NK-92 treated with Interleukin-12 subunit alpha and Interleukin-12 subunit beta, amount 100 ng/mL, for 24 hours (cell line): Measurements from ENCODE around the gene KRT81.
"Not testable (repeated sequence)": the region's sequence is repeated elsewhere in the genome, so short reads cannot be mapped to it uniquely, and the experiment has no call there.

ENCODE experiments used
- DNase-seq: peaks from one replicate; lab custom pipeline; 2025; lab: John Stamatoyannopoulos, UW

KRT81 gene

DNA sequence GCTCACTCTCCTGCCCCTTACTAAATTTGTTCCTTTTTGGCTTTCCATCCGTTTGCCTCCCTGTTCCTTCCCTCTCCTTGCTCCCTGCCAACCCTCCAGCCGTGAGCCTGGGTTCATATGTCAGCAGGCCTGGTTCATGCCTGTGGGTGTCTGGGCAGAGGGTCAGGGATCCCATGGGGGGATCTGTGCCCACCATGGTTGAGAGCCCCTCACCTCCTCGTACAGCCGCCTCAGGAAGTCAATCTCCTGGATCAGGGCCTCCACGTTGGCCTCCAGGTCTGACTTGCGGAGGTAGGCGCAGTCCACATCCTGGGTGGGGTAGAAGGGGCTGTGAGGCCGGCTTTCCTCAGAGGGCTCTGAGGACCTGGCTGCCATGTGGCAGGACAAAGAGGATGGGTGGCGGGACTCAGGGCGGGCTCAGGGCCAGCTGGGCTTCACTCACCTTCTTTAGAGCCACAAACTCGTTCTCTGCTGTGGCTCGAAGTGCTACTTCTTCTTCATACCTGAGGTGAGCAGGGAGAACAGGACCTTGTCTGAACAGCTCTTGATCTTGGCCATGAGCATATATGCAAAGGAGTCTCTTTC is 26.2 kb upstream of the KRT81 start:
- DNase-seq: no peak

GRCh38 chr12:52316701-52317100 is 25.4 kb upstream of the KRT81 start:
- DNase-seq: no peak

- no peak for DNase-seq
Observed at GRCh38 chr12:52316290-52316689, 25.0 kb upstream of the KRT81 start.

- peak; percentile 24 for DNase-seq
Observed at GRCh38 chr12:52315721-52316120, 24.4 kb upstream of the KRT81 start.

- no peak for DNase-seq
Observed at GRCh38 chr12:52314511-52314910, 23.2 kb upstream of the KRT81 start.

DNA sequence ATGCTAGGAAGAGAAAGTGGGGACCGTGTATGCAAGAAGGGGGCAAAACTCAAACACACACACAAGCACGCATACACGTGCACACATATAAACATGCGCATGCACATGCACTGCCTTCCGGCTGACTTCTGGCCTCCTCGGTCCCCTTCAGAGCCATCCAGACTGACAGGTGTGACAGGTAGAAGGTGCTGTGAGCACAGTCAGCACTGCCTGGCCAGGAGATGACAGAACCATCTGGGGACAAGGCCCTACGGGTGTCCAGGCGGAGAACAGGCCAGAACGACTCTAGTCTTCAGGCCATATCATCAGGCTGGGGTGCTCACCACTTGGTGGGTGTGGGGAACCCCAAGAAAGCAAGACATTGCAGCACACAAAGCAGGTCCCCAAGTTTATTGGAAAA is 22.6 kb upstream of the KRT81 start:
- DNase-seq: no peak

DNA sequence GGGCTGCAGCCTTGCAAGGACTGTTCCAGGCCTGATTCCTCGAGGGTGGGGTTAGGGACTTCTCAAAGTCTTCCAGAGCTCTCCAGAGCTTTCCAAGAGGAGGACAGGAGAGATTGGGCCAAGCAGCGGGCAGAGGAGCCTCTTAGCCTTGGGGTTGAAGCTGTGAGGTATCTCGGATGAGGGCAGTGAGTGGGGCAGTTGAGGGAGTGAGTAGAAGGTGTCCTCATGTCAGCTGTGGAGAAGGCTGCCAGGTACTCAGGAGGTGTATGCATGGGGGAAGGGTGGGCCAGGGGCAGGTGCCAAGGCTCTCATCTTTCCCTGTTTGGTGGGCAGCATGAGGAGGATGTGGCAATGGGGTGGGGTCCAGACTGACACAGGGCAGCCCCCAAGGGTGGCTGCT is 22.1 kb upstream of the KRT81 start:
- no peak for DNase-seq

- DNase-seq: no peak
Observed at GRCh38 chr12:52312086-52312485, 20.8 kb upstream of the KRT81 start.

GRCh38 chr12:52311285-52311648 is 19.9 kb upstream of the KRT81 start:
- no peak for DNase-seq

GRCh38 chr12:52310622-52311284 is 19.4 kb upstream of the KRT81 start:
- no peak for DNase-seq

DNA sequence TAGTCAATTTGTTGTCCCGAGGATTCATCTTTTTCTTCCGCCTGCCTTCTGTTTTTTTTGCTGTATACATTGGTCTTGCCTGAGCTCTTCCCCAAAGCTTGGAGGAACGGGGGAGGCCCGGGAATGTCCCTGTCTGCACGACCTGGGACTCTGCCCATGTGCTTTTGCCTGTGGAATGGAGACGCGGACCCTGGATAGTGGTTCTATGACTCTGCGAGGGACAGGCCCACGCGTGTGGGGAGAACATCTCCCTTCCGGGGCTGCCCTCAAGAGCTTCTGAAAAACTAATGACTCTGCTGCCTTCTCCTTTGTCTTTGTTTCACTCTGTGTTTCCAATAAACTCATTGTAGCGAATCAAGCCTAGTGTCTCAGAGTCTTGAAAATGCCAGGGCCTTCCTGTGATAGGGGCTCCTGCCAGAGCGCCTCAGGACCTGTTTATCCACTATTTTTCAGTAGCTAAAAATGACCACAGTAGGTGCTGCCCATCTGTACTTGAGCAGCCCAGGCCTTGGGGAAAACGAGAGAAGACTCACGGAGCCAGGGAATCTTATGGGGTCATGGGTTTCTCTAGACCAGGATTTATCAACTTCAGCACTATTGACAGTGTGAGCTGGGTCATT is 17.6 kb upstream of the KRT81 start:
- no peak for DNase-seq

DNA sequence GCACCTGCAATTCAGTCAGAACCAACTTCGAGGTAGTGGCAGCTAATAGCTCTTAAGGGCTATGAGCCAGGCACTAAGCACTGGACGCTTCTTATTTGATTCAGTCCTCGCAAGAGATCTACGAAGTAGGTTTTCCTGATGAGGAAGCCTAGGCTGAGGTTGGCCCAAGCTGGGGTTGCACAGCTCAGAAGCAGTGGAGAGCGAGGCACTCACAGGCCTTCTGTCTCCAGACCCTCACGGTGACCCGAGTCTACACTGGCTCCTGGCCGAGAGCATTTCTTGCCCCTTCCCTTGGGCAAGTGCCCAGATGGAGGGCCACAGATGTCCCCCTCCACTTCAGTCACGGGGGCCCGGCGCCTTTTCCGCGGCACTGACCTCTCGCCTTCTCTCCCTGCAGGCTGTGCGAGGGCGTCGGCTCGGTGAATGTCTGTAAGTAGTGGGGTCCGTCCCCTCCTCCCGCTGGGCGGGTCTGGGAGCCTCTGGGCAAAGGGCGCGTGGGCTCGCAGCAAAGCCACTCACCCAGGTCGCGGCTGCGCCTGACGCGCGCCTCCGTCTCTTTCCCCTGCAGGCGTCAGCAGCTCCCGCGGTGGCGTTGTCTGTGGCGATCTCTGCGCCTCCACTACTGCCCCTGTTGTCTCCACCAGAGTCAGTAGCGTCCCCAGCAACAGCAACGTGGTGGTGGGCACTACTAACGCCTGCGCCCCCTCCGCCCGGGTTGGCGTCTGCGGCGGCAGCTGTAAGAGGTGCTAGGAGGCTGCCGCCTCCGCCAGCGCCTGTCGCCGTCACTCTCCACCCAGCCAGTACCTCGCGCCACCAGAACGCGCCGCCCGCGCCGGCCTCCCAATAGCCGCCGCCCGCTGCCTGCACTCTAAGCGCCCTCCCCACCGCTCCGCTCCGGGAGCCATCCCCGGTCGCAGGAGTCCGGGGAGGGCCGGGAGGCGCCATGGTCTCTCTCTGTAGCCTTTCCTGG is 16.8 kb upstream of the KRT81 start:
- DNase-seq: peak; percentile 46

GRCh38 chr12:52306731-52307130 is 15.4 kb upstream of the KRT81 start:
- no peak for DNase-seq

DNA sequence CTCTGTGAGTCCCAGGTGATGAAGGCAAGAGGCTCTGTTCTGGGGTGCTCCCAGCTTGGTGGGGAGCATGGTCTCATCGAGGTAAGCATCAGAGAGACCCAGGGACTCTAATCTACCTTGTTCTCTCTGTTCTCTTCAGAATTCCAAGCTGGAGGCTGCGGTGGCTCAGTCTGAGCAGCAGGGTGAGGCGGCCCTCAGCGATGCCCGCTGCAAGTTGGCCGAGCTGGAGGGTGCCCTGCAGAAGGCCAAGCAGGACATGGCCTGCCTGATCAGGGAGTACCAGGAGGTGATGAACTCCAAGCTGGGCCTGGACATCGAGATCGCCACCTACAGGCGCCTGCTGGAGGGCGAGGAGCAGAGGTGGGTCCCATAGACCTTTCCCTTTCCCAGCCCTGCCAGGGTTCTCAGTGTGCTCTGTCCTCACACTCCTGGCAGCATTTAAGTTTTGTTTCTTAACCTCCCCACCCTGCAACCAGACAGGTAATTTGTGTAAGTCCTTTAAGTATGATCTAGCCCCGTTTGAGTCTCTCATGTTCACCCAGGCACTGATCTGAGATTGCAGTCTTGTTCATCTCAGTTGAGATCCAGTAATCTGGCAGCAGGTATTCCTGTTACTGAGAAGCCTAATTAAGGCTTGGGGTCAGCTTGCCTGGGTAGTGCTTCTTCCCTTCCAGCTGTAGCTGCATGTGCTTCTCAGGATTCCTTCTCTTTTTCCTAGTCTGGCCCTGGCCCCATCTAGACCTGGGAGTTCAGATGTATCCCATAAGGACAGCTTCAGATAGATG is 14.8 kb upstream of the KRT81 start:
- DNase-seq: no peak

GRCh38 chr12:52304941-52305411 is 13.6 kb upstream of the KRT81 start:
- peak; percentile 70 for DNase-seq

DNA sequence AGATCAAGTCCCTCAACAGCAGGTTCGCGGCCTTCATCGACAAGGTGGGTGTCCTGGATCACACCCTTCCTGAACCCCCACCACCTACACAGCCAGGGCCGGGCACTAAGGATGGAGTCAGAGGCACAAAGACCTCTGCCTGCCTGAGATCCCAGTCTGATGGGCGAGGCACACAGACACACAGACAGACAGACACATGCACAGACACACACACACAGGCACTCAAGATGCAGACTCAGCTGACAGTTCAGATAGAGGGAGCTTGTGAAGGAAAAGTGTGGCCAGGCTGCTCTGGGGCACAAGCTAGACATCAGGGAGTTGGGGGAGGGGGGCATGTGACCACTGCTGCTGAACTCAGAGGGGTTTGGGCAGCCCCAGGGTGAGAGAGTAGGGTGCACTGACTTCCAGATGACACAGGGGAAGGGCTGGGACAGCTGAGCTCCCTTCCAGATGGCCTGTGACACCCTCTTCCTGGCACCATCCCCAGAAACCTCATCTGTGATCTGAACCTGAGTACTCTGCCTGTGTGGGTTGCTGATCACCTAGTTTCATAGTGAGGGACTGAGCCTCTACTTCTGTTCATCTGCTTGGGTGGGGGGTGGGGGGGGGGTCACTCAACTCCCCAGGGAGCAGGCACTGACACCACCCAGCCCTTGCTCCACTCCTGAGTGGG is 11.0 kb upstream of the KRT81 start:
- not testable (repeated sequence) for DNase-seq

DNA sequence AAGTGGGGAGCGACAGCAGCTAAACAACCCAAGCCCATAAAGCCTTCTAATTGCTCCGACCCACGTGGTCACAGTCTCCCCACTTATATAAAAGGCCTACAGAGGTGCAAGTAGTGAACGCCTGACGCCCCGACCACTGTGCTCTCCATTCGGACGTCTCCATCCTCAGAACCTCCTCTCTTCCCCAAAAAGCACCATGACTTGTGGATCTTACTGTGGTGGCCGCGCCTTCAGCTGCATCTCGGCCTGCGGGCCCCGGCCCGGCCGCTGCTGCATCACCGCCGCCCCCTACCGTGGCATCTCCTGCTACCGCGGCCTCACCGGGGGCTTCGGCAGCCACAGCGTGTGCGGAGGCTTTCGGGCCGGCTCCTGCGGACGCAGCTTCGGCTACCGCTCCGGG is 10.4 kb upstream of the KRT81 start:
- DNase-seq: not testable (repeated sequence)

- DNase-seq: no peak
Observed at GRCh38 chr12:52300796-52301691, 9.7 kb upstream of the KRT81 start.

DNA sequence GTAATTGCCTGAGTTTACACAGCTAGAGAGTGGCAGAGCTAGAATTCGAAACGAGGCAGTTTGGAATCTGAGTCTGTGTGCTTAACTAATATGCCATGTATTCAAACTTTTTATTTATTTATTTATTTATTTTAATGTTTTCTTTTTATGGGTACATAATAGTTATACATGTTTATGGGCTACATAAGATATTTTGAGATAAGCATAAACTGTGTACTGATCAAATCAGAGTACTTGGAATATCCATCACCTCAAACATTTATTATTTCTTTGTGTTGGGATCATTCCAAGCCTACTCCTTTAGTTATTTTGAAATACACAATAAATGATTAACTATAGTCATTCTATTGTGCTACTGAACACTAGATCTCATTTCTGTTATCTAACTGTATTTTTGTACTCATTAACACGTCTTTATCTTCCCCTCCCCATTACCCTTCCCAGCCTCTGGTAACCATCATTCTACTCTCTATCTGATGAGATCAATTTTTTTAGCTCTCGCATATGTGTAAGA is 7.4 kb upstream of the KRT81 start:
- no peak for DNase-seq
